K562 (cell line): ENCODE measurements around the gene PDZRN4. TPM values are rescaled to one million over a fixed set of nuclear protein-coding genes. Genes with fewer than 3 reads are reported as not detected.

Source experiments
- BRD9 ChIP-seq: fragments of 450-650 bp; IDR thresholded peaks from 2 replicates; pipeline ENCODE4 v1.6.1; 2018; ENCODE audit warnings: low read depth; ENCODE audit not compliant: partially characterized antibody
- CEBPZ ChIP-seq: fragments of 150-350 bp; IDR thresholded peaks from 2 replicates; pipeline ENCODE4 v1.6.1; 2014; ENCODE audit warnings: low read depth, mild to moderate bottlenecking, low read length, borderline replicate concordance
- CTCF ChIP-seq, 3 experiments: IDR thresholded peaks in 2 of 3; conservative IDR thresholded peaks in 1 of 3; 2 replicates each; pipeline ENCODE4 v1.5.1; 2011 to 2012; ENCODE audit warnings: low read length in 3 of 3, mild to moderate bottlenecking in 3 of 3, control low read depth in 2 of 3, improper control_type of control experiment in 1 of 3, inconsistent platforms in 1 of 3, low read depth in 1 of 3, mixed read lengths in 1 of 3, moderate library complexity in 1 of 3; ENCODE audit not compliant: insufficient read depth in 2 of 3
- ETS2 ChIP-seq: IDR thresholded peaks from 2 replicates; pipeline ENCODE4 v1.6.1; 2016; ENCODE audit warnings: borderline replicate concordance, missing genetic modification characterization, mild to moderate bottlenecking, moderate library complexity, missing compliant biosample characterization; ENCODE audit not compliant: poor library complexity, severe bottlenecking
- FUS ChIP-seq: fragments of 200-400 bp; formaldehyde crosslinking; optimal IDR thresholded peaks from 2 replicates; pipeline ENCODE3; 2017; ENCODE audit warnings: low read depth, low read length
- HNRNPL ChIP-seq: fragments of 200-400 bp; formaldehyde crosslinking; IDR thresholded peaks from 2 replicates; pipeline ENCODE4 v1.6.1; 2017; ENCODE audit warnings: low read depth, mild to moderate bottlenecking, low read length
- RAD21 ChIP-seq, 2 experiments: fragments of 250-450 bp in 1 of 2; fragments of 450-650 bp in 1 of 2; sonication (Bioruptor Pico) in 1 of 2; formaldehyde crosslinking in 1 of 2; IDR thresholded peaks in 1 of 2; conservative IDR thresholded peaks in 1 of 2; 2 replicates each; pipeline versions ENCODE4 v1.4.0 to v1.8.0; 2020 to 2022; ENCODE audit warnings: mild to moderate bottlenecking in 2 of 2, moderate library complexity in 1 of 2
- RBBP5 ChIP-seq: fragments of 200-600 bp; sonication (generic); IDR thresholded peaks from 2 replicates; pipeline ENCODE4 v1.6.1; 2012; ENCODE audit warnings: borderline replicate concordance, mild to moderate bottlenecking, low read length, control low read depth, inconsistent platforms; ENCODE audit not compliant: insufficient read depth, poor library complexity, severe bottlenecking
- TOE1 ChIP-seq, 2 experiments: fragments of 450-650 bp in 1 of 2; sonication (generic) in 1 of 2; formaldehyde crosslinking in 1 of 2; IDR thresholded peaks; 2 replicates each; pipeline versions ENCODE4 v1.7.1 to v1.8.0; 2016 to 2022; ENCODE audit warnings: borderline replicate concordance in 2 of 2, mild to moderate bottlenecking in 2 of 2, antibody characterized with exemption in 1 of 2, inconsistent platforms in 1 of 2, low read depth in 1 of 2, missing genetic modification reagents in 1 of 2, moderate library complexity in 1 of 2
- ZNF175 ChIP-seq: fragments of 200-800 bp; sonication (Bioruptor generic); IDR thresholded peaks from 2 replicates; pipeline ENCODE4 v1.6.1; 2016; ENCODE audit warnings: low read depth, mild to moderate bottlenecking, missing genetic modification characterization, missing compliant biosample characterization
- ZNF316 ChIP-seq: fragments of 450-650 bp; IDR thresholded peaks from 2 replicates; pipeline ENCODE4 v1.6.1; 2016
- ZNF589 ChIP-seq: fragments of 200-800 bp; sonication (Bioruptor generic); IDR thresholded peaks from 2 replicates; pipeline ENCODE4 v1.6.1; 2016; ENCODE audit warnings: low read depth, missing genetic modification characterization, missing compliant biosample characterization
- ZNF639 ChIP-seq, 2 experiments: fragments of 200-800 bp in 1 of 2; sonication (Bioruptor generic) in 1 of 2; sonication (generic) in 1 of 2; formaldehyde crosslinking in 1 of 2; IDR thresholded peaks in 1 of 2; conservative IDR thresholded peaks in 1 of 2; 2 replicates each; pipeline versions ENCODE4 v1.5.0 to v1.6.1; 2016 to 2020; ENCODE audit warnings: missing compliant biosample characterization in 1 of 2, missing genetic modification characterization in 1 of 2, missing genetic modification reagents in 1 of 2
- ZSCAN29 ChIP-seq: fragments of 450-650 bp; IDR thresholded peaks from 2 replicates; pipeline ENCODE4 v1.6.1; 2017
- polyA plus RNA-seq, 8 experiments: library from polyadenylated mRNA; depleted of rRNA in 4 of 8; stranded (reverse) in 5 of 8; unstranded in 3 of 8; fragments of >200 nt; fragmentation: Nextera tagmentation in 2 of 8; fragmentation: Illumina TruSeq in 1 of 8; extraction: Ambion mirVana in 2 of 8; extraction: Trizol in 1 of 8; gene quantifications; 2 replicates each; pipeline versions ENCODE4 v1.2.1 to v1.2.3, GENCODE V29; 2011 to 2014; ENCODE audit warnings: inconsistent platforms in 1 of 8, missing spikeins in 1 of 8
- total RNA-seq, 7 experiments: library from RNA; depleted of rRNA in 6 of 7; stranded (reverse); fragments of >200 nt in 6 of 7; fragmentation: Illumina TruSeq in 2 of 7; extraction: Trizol in 2 of 7; gene quantifications; 2 replicates each; pipeline versions ENCODE4 v1.2.1 to v1.2.3, GENCODE V29; 2011 to 2021; ENCODE audit warnings: low replicate concordance in 1 of 7

Gene PDZRN4
- total and polyA plus RNA-seq, 9 of the 15 experiments (the other 6 are each of a cell fraction or from before 2014, with no cell fraction given) = not detected

GRCh38 chr12:41277100-41277945 lies 89.2 kb downstream of the PDZRN4 start (continued):
- peak in 2 of 3 experiments; percentile 43 to 57; a peak in 3 of 6 replicates for TF ChIP-seq CTCF (IDR thresholded peaks at IDR 0.05 in 2 of 3, conservative IDR thresholded peaks at IDR 0.05 in 1 of 3; ENCODE audit: insufficient read depth in 2 of 3, low read depth in 1 of 3, low read length in 3 of 3)
- TF ChIP-seq CEBPZ = no peak
- TF ChIP-seq ZSCAN29 = no peak
- no peak for TF ChIP-seq ZNF639 (CRISPR knock-in tag; conservative IDR thresholded peaks at IDR 0.05 in 1 of 2, IDR thresholded peaks at IDR 0.05 in 1 of 2)
- no peak for TF ChIP-seq FUS
- TF ChIP-seq BRD9 = no peak
- TF ChIP-seq ZNF175 = no peak
- no peak for TF ChIP-seq HNRNPL
- no peak for TF ChIP-seq RBBP5
- peak; percentile 60 to 75 for TF ChIP-seq RAD21 (CRISPR knock-in tag; conservative IDR thresholded peaks at IDR 0.05 in 1 of 2, IDR thresholded peaks at IDR 0.05 in 1 of 2)
- no peak for TF ChIP-seq TOE1 (IDR thresholded peaks at IDR 0.05; ENCODE audit: borderline replicate concordance)
- no peak for TF ChIP-seq TOE1 (CRISPR knock-in tag; IDR thresholded peaks at IDR 0.05; ENCODE audit: borderline replicate concordance, low read depth)
- no peak for TF ChIP-seq ZNF589 (CRISPR knock-in tag)
- TF ChIP-seq ETS2 = no peak
- 0 out of 2 replicates have a peak, but pooled peaks have one; percentile 13 for TF ChIP-seq ZNF316
